HepG2 (cell line): ENCODE results near the gene HOXD1. TPM values are rescaled to one million over a fixed set of nuclear protein-coding genes. Genes with fewer than 3 reads are reported as not detected.

Experiments
- FOXA3 ChIP-seq: IDR thresholded peaks from 2 replicates; pipeline ENCODE4 v1.6.1; 2016; ENCODE audit warnings: missing genetic modification reagents, missing compliant biosample characterization
- HDAC1 ChIP-seq: sonication (generic); formaldehyde crosslinking; IDR thresholded peaks from 2 replicates; pipeline ENCODE4 v1.5.1; 2020; ENCODE audit warnings: mild to moderate bottlenecking, missing genetic modification reagents
- HOXA3 ChIP-seq: sonication (generic); formaldehyde crosslinking; IDR thresholded peaks from 2 replicates; pipeline ENCODE4 v1.5.0; 2020; ENCODE audit warnings: missing genetic modification reagents
- RXRA ChIP-seq: sonication (generic); formaldehyde crosslinking; IDR thresholded peaks from 2 replicates; pipeline ENCODE4 v1.5.1; 2020; ENCODE audit warnings: missing genetic modification reagents
- SP2 ChIP-seq: sonication (generic); formaldehyde crosslinking; IDR thresholded peaks from 2 replicates; pipeline ENCODE4 v1.5.1; 2020; ENCODE audit warnings: mild to moderate bottlenecking, missing genetic modification reagents
- SRSF4 ChIP-seq: fragments of 200-400 bp; formaldehyde crosslinking; IDR thresholded peaks from one replicate; pipeline ENCODE4 v1.6.1; 2018; ENCODE audit warnings: mild to moderate bottlenecking, low read depth, low read length, moderate library complexity; ENCODE audit not compliant: poor library complexity, severe bottlenecking
- ZBTB38 ChIP-seq: sonication (generic); formaldehyde crosslinking; IDR thresholded peaks from 2 replicates; pipeline ENCODE4 v1.5.1; 2020; ENCODE audit warnings: mild to moderate bottlenecking, missing genetic modification reagents
- ZNF292 ChIP-seq: sonication (generic); formaldehyde crosslinking; IDR thresholded peaks from 2 replicates; pipeline ENCODE4 v1.8.1; 2022; ENCODE audit warnings: mild to moderate bottlenecking, low read depth, missing genetic modification reagents, borderline replicate concordance
- ZNF510 ChIP-seq: sonication (generic); formaldehyde crosslinking; IDR thresholded peaks from 2 replicates; pipeline ENCODE4 v1.4.0; 2020; ENCODE audit warnings: low read depth, mild to moderate bottlenecking, missing genetic modification reagents
- ZNF768 ChIP-seq: sonication (generic); formaldehyde crosslinking; IDR thresholded peaks from 2 replicates; pipeline ENCODE4 v1.4.0; 2020; ENCODE audit warnings: missing genetic modification reagents
- polyA plus RNA-seq, 8 experiments: library from polyadenylated mRNA; depleted of rRNA in 3 of 8; stranded (reverse) in 7 of 8; unstranded in 1 of 8; fragments of >200 nt; fragmentation: Illumina TruSeq in 4 of 8; extraction: Trizol in 4 of 8; gene quantifications; 2 replicates each; pipeline versions ENCODE4 v1.2.1 to v1.2.3, GENCODE V29; 2011 to 2016; ENCODE audit warnings: low read depth in 4 of 8, missing spikeins in 1 of 8, mixed read lengths in 1 of 8; ENCODE audit not compliant: insufficient read depth in 1 of 8
- total RNA-seq, 5 experiments: library from RNA; depleted of rRNA; stranded (reverse); fragments of >200 nt; fragmentation: Illumina TruSeq; extraction: Trizol; gene quantifications; 2 replicates each; pipeline ENCODE4 v1.2.3, GENCODE V29; 2016; ENCODE audit warnings: low read depth in 1 of 5
- TF ChIP-seq, protein P1 (sequence below): sonication (generic); IDR thresholded peaks from 2 replicates; pipeline ENCODE4 v1.6.1; 2016; ENCODE audit warnings: low read depth, borderline replicate concordance
- TF ChIP-seq, protein P2 (sequence below): sonication (generic); formaldehyde crosslinking; IDR thresholded peaks from 2 replicates; pipeline ENCODE4 v1.5.1; 2020; ENCODE audit warnings: mild to moderate bottlenecking, missing genetic modification reagents, borderline replicate concordance
- TF ChIP-seq, protein P3 (sequence below): sonication (generic); formaldehyde crosslinking; IDR thresholded peaks from 2 replicates; pipeline ENCODE4 v1.5.1; 2020; ENCODE audit warnings: mild to moderate bottlenecking, missing genetic modification reagents, moderate library complexity
- TF ChIP-seq, protein P4 (sequence below): sonication (generic); formaldehyde crosslinking; IDR thresholded peaks from 2 replicates; pipeline ENCODE4 v1.4.0; 2020; ENCODE audit warnings: missing genetic modification reagents

HOXD1 gene
- total and polyA plus RNA-seq, 2 of the 13 experiments (the other 11 are each of a cell fraction or from before 2014, with no cell fraction given): 10.0 to 22.3 TPM

DNA sequence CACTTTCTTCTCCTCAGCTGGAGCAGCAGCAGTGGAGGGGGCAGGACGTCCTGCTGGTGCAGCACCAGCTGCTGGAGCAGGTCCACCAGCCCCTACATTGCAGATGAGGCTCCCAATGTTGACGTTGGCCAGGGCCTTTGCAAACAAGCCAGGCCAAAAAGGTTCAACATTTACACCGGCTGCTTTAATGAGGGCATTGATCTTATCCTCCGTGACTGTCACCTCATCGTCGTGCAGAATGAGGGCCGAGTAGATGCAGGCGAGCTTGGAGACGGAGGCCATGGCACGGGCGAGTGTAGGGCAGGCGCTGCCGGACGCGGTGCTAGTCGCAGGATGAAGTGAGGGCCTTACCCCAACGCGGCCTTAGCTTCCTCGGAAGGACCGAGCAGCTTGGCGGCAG lies 12.5 kb downstream of the HOXD1 start (continued):
- peak; percentile 80 for TF ChIP-seq ZBTB38 (CRISPR knock-in tag)
- TF ChIP-seq FOXA3 (CRISPR knock-in tag): peak; percentile 52; the same call in 1 of the 2 replicates
- no peak for TF ChIP-seq SRSF4
- TF ChIP-seq, protein P1, sequence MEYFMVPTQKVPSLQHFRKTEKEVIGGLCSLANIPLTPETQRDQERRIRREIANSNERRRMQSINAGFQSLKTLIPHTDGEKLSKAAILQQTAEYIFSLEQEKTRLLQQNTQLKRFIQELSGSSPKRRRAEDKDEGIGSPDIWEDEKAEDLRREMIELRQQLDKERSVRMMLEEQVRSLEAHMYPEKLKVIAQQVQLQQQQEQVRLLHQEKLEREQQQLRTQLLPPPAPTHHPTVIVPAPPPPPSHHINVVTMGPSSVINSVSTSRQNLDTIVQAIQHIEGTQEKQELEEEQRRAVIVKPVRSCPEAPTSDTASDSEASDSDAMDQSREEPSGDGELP: peak; percentile 21; the same call in 1 of the 2 replicates
- TF ChIP-seq RXRA (CRISPR knock-in tag): peak; percentile 36; the same call in 1 of the 2 replicates
- TF ChIP-seq ZNF292 (CRISPR knock-in tag): peak; percentile 58; the same call in 1 of the 2 replicates
- peak; percentile 19; the same call in 1 of the 2 replicates for TF ChIP-seq ZNF768 (CRISPR knock-in tag)
- peak; percentile 44; the same call in 1 of the 2 replicates for TF ChIP-seq HDAC1 (CRISPR knock-in tag)
- TF ChIP-seq HOXA3 (CRISPR knock-in tag): 0 out of 2 replicates have a peak, but pooled peaks have one; percentile 19
- no peak for TF ChIP-seq ZNF510 (CRISPR knock-in tag)
- TF ChIP-seq, protein P2, sequence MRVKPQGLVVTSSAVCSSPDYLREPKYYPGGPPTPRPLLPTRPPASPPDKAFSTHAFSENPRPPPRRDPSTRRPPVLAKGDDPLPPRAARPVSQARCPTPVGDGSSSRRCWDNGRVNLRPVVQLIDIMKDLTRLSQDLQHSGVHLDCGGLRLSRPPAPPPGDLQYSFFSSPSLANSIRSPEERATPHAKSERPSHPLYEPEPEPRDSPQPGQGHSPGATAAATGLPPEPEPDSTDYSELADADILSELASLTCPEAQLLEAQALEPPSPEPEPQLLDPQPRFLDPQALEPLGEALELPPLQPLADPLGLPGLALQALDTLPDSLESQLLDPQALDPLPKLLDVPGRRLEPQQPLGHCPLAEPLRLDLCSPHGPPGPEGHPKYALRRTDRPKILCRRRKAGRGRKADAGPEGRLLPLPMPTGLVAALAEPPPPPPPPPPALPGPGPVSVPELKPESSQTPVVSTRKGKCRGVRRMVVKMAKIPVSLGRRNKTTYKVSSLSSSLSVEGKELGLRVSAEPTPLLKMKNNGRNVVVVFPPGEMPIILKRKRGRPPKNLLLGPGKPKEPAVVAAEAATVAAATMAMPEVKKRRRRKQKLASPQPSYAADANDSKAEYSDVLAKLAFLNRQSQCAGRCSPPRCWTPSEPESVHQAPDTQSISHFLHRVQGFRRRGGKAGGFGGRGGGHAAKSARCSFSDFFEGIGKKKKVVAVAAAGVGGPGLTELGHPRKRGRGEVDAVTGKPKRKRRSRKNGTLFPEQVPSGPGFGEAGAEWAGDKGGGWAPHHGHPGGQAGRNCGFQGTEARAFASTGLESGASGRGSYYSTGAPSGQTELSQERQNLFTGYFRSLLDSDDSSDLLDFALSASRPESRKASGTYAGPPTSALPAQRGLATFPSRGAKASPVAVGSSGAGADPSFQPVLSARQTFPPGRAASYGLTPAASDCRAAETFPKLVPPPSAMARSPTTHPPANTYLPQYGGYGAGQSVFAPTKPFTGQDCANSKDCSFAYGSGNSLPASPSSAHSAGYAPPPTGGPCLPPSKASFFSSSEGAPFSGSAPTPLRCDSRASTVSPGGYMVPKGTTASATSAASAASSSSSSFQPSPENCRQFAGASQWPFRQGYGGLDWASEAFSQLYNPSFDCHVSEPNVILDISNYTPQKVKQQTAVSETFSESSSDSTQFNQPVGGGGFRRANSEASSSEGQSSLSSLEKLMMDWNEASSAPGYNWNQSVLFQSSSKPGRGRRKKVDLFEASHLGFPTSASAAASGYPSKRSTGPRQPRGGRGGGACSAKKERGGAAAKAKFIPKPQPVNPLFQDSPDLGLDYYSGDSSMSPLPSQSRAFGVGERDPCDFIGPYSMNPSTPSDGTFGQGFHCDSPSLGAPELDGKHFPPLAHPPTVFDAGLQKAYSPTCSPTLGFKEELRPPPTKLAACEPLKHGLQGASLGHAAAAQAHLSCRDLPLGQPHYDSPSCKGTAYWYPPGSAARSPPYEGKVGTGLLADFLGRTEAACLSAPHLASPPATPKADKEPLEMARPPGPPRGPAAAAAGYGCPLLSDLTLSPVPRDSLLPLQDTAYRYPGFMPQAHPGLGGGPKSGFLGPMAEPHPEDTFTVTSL: 0 out of 2 replicates have a peak, but pooled peaks have one; percentile 18
- TF ChIP-seq SP2 (CRISPR knock-in tag): no peak
- TF ChIP-seq, protein P3, sequence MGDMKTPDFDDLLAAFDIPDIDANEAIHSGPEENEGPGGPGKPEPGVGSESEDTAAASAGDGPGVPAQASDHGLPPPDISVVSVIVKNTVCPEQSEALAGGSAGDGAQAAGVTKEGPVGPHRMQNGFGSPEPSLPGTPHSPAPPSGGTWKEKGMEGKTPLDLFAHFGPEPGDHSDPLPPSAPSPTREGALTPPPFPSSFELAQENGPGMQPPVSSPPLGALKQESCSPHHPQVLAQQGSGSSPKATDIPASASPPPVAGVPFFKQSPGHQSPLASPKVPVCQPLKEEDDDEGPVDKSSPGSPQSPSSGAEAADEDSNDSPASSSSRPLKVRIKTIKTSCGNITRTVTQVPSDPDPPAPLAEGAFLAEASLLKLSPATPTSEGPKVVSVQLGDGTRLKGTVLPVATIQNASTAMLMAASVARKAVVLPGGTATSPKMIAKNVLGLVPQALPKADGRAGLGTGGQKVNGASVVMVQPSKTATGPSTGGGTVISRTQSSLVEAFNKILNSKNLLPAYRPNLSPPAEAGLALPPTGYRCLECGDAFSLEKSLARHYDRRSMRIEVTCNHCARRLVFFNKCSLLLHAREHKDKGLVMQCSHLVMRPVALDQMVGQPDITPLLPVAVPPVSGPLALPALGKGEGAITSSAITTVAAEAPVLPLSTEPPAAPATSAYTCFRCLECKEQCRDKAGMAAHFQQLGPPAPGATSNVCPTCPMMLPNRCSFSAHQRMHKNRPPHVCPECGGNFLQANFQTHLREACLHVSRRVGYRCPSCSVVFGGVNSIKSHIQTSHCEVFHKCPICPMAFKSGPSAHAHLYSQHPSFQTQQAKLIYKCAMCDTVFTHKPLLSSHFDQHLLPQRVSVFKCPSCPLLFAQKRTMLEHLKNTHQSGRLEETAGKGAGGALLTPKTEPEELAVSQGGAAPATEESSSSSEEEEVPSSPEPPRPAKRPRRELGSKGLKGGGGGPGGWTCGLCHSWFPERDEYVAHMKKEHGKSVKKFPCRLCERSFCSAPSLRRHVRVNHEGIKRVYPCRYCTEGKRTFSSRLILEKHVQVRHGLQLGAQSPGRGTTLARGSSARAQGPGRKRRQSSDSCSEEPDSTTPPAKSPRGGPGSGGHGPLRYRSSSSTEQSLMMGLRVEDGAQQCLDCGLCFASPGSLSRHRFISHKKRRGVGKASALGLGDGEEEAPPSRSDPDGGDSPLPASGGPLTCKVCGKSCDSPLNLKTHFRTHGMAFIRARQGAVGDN: peak; percentile 55
- TF ChIP-seq, protein P4, sequence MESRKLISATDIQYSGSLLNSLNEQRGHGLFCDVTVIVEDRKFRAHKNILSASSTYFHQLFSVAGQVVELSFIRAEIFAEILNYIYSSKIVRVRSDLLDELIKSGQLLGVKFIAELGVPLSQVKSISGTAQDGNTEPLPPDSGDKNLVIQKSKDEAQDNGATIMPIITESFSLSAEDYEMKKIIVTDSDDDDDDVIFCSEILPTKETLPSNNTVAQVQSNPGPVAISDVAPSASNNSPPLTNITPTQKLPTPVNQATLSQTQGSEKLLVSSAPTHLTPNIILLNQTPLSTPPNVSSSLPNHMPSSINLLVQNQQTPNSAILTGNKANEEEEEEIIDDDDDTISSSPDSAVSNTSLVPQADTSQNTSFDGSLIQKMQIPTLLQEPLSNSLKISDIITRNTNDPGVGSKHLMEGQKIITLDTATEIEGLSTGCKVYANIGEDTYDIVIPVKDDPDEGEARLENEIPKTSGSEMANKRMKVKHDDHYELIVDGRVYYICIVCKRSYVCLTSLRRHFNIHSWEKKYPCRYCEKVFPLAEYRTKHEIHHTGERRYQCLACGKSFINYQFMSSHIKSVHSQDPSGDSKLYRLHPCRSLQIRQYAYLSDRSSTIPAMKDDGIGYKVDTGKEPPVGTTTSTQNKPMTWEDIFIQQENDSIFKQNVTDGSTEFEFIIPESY (CRISPR knock-in tag): peak; percentile 48; the same call in 1 of the 2 replicates
